Stimulated activated CD8-positive, alpha-beta memory T cell treated with anti-CD3 and anti-CD28 coated beads, Interleukin-15, amount 100 ng/mL, for 24 hours (primary cell): ENCODE data around the gene CCDC70.
A peak's percentile ranks its signal among the peaks of the same experiment; 100 is the strongest.

Source experiments
- DNase-seq: peaks from one replicate; pipeline ENCODE4 v3.0.0-alpha.2; 2020; ENCODE audit warnings: low read depth

The CCDC70 gene

DNA sequence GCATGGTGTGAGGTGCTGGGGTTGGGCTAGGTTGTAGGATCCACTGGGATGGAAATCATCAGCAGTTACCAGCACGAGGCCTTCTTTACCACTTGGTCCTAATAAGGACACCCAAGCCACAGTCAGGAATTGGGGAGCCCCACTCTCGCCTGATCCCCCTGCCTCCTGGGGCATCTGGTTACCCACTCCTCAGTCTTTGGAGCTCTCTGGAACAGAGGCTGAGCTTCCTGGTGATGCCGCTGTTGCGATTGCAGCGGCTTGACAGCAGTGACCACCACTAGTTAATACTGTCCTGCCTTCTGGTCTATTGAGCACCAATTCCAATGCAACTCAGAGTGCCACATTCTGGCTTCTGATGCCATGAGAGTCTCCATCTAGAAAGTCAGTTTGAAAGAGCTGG is 30.2 kb upstream of the CCDC70 start:
- DNase-seq: no peak

- no peak for DNase-seq
Measured at GRCh38 chr13:51832471-51833152, 29.2 kb upstream of the CCDC70 start.

- DNase-seq: no peak
Measured at GRCh38 chr13:51833980-51834379, 27.8 kb upstream of the CCDC70 start.

- DNase-seq: no peak
Measured at GRCh38 chr13:51834581-51835171, 27.1 kb upstream of the CCDC70 start.

DNA sequence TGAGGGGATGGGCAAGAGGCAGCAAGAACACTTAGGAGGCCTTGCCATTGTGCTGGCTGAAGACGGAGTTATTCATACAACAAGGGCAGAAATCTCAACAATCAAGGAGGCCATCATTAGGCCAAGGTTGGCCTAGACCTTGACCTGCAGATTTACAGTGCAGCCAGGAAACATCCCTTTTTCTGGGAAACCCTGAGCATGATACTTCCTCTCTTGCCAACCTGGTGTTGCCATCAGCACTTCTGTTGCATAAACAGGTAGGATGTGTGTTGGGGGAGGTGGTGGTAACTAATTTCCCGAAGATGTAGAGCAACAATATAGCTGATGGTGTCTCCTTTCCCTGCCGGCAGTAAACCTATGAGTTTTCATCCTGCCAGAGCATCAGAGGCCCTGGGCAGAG is 24.8 kb upstream of the CCDC70 start:
- DNase-seq: no peak

DNA sequence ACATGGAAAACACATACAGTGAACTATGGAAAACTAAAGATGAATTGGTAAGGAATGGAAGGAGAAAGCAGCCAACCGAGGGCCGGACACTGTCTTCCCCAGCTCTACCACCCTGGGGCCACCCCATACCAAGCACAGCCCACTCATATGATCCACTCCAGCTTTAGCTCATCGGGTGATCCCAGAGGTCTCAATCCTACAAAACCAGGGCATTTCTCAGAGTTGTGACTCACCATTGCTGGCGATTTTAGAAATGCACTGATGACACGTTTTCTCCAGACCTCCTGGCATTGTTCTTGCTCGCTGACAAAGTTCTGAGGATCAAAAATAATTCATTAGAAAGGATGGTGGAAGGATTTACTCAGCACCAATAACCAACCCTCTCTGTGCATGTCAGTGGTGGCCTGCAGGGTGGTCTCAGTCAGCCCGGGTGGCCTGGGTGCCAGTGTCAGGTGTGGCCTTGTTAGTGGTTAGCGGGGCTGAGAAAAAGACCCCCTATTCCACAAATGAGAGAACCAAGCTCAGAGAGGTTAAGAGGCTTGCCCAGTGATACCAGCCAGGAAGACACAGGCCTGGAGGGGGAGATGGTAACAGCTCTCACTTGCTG is 23.4 kb upstream of the CCDC70 start:
- no peak for DNase-seq

DNA sequence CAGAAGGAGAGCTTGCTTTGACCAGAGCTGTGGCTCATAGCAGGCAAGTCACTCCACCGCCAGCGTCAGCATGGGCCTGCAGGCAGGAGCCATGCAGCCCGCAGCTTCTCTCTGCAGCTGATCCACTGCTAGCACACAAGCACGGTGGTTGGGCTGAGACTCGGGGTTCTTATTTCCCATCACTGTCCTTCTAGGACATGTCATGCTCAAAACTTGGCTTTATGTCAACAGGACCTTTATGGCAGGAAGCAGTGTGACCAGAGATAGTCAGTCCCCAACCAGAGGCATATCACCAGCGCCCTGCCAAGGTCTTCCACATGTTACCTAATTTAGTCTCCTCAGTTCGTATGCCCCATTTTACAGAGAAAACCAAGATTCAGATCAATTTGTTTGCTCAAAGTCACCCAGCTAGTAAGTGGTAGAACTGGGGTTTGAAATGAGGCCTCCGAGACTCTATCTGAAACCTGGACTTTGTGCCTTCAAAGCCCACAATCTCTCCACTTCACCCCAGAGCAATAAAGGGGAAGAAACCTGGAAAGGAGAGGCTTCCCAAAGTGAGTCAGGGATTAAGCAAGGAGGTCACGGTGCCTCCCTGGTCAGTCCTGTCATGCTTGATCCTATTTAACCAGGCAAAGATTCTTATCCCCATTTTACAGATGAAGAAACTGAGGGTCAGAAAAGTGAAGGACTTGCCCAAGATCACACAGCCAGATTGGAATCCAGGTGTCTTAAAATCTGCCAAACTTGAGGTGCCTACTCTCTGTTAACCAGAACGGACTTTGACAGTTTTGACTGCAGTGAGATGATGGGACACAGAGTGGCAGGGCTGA is 21.8 kb upstream of the CCDC70 start:
- DNase-seq: no peak

GRCh38 chr13:51840917-51841316 is 20.9 kb upstream of the CCDC70 start:
- no peak for DNase-seq

DNA sequence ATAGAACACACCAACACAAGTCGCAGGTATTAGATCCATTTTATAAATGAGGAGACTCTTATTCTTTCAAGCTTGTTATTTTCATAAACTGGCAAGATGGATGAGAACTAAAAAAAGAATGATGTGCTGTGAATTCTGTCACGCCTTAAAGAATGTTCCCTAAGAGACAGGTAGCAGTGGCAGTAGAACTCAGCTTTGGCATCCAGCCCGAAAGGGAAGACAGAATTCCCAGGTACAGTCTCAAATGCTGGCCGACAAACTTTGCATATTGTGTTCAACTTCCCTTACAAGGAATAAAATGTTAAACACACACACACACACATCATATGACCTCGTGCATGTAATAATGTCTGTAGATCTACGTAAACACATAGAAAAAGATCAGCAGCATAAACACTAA is 20.0 kb upstream of the CCDC70 start:
- DNase-seq: no peak

DNA sequence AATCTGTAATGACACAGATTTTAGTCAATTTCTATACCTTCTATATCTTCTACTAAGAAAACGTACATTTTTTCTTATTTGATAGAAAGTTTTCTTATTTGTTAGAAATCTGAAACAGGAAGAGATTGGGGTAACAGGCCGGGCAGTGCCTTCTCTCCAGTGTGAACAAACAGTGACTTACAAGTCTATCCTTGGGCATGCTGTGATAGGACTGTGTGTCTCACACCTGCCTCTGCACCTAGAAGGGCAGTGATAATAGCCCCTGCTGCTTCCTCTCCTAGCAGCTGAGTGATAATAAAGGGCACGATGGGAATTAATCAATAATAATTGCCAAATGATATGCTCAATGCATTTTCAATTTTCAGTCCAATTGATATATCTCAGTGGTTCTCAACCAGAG is 18.2 kb upstream of the CCDC70 start:
- DNase-seq: no peak

- DNase-seq: peak; percentile 41
Measured at GRCh38 chr13:51844862-51845573, 16.8 kb upstream of the CCDC70 start, which contains the start of gene TMEM272. Gene TMEM272 (minus strand): TSS chr13:51845177. CDS start chr13:51838530, 6,647 bp downstream.

GRCh38 chr13:51845574-51846318 is 16.0 kb upstream of the CCDC70 start:
- no peak for DNase-seq

GRCh38 chr13:51846756-51847155 is 15.0 kb upstream of the CCDC70 start:
- no peak for DNase-seq

DNA sequence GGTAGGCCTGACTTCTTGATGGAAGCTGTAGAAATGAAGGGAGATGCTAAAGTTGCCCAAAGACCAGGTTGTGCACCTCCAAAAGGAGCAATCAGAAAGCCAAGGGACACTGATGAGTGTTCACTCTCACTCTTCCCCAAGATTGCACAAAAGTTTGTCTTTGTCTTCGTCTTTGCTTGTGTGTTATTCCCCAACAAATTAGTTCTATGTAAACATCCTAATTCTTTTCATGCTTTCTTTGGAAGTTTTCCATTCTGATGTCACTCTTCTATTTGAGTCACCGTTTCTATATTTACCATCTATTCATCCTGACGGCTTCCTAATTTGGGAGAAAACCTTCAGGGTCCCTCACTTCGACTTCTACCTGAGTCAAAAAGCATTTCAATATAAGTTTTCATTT is 13.1 kb upstream of the CCDC70 start:
- DNase-seq: no peak

DNA sequence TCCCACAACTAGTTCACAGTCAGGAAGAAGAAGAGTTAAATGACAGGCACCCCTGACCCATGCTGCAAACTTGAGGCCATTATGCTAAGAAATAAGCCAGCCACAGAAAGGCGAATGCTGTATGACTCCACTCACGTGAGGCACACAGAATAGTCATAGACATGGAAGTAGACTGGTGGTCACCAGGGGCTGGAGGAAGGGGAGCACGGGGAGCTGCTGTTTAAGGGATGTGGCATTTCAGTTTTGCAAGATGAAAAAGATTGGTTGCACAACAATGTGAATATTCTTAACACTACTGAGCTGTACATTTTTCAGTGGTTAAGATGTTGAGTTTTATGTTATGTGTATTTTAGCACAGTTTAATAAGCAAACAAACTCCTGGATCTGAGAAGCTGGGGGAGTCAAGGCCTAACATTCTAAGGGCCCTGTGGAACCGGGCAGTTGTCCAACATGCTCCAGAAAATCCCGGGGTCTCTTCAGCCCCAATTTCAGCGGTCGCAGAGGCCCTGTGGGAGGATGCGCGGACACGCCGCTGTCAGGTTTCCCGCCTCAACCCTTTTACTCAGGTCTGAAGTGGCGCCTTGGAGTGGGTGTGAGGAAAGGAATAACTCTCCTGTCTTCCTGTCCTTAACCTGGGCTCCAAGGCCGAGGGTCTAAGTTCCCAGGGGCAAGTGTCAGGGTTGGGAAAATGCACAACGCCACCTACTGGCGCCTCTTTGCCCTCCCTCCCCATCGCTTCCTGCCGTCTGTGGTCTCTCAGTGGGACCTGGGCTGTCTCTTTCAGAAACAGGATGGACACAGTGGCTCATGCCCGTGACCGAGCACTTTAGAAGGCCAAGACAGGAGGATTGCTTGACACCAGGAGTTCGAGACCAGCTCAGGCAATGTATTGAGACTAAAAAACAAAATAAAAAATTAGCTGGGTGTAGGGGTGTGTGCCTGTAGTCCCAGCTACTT is 12.3 kb upstream of the CCDC70 start:
- DNase-seq: no peak

DNA sequence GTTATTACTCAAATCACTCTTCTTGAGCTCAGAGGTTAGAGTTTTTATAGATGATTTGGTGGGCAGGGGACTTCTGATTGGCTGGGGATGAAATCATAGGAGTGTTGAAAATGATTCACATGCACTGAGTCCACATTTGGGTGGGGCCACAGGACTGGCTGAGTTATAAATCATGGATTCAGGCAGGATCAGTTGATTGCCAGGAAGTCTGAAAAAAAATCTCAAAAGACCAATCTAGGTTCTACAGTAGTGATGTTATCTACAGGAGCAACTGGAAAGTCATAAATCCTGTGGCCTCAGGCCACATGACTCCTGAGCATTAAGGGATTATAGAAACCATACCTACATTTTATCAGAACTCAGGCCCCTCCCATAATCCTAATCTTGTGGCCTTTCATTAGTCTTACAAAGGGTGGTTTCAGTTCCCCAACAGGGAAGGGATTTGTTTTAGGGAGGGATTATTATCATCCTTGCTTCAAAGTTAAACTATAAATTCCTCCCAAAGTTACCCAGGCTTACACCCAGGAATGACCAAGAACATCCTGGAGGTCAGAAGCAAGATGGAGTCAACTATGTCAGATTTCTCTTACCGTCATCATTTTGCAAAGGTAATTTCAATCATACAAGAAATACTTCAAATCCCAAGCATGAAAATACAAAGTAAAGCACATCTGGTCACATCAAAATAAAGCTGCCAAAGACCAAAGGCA is 5.6 kb upstream of the CCDC70 start:
- DNase-seq: no peak

DNA sequence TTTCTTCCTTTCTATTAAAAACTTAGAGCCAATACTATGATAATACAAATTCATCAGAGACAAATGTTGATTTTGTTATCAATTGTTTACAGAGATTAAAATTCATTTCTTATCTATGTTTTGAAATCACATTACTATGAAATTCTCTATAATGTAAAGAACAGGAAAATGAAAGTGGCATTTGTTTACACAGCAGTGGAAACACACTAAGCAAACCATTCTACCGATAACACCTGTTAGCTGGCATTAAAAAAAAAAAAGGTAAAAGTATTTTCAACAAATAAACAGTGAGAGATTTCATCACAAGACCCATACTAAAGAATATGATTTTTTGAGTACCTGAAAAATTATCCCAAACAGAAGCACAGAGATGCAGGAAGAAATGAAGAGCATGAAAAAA is 4.8 kb upstream of the CCDC70 start:
- no peak for DNase-seq

GRCh38 chr13:51858433-51859247 is 3.1 kb upstream of the CCDC70 start:
- no peak for DNase-seq

GRCh38 chr13:51862957-51863356 is 1.2 kb downstream of the CCDC70 start:
- DNase-seq: no peak
